Karpas-422 (cell line): Measurements from ENCODE around the gene RIPOR3. TPM values are rescaled to one million over a fixed set of nuclear protein-coding genes. Genes with fewer than 3 reads are reported as not detected.
"Not testable (repeated sequence)": the region's sequence is repeated elsewhere in the genome, so short reads cannot be mapped to it uniquely, and the experiment has no call there.

Experiments
- DNase-seq: peaks from one replicate; pipeline ENCODE4 v3.0.0-alpha.2; 2015
- H2AFZ ChIP-seq: fragments of 200-600 bp; sonication (generic); 2 replicates; pipeline ENCODE4 v1.6.1; 2014; ENCODE audit warnings: antibody characterized with exemption, low read length, mixed read lengths
- H3K27ac ChIP-seq: fragments of 200-600 bp; sonication (generic); 2 replicates; pipeline ENCODE4 v1.5.1; 2014; ENCODE audit warnings: mild to moderate bottlenecking, low read length, moderate library complexity
- H3K27me3 ChIP-seq: fragments of 200-600 bp; sonication (generic); 2 replicates; pipeline ENCODE4 v1.6.1; 2014; ENCODE audit warnings: low read length, mixed read lengths
- H3K36me3 ChIP-seq: fragments of 200-600 bp; sonication (generic); 2 replicates; pipeline ENCODE4 v1.6.1; 2014; ENCODE audit warnings: low read length, mixed read lengths; ENCODE audit not compliant: insufficient read depth
- H3K4me1 ChIP-seq: fragments of 200-600 bp; sonication (generic); 2 replicates; pipeline ENCODE4 v1.6.1; 2014; ENCODE audit warnings: mild to moderate bottlenecking, low read length, mixed read lengths
- H3K4me2 ChIP-seq: fragments of 200-600 bp; sonication (generic); 2 replicates; pipeline ENCODE4 v1.6.1; 2014; ENCODE audit warnings: low read length, low read depth, mild to moderate bottlenecking; ENCODE audit not compliant: poor library complexity, severe bottlenecking
- H3K4me3 ChIP-seq: fragments of 200-600 bp; sonication (generic); 2 replicates; pipeline ENCODE4 v1.5.1; 2014; ENCODE audit warnings: mild to moderate bottlenecking, antibody characterized with exemption, low read length, mixed read lengths
- H3K79me2 ChIP-seq: fragments of 200-600 bp; sonication (generic); 2 replicates; pipeline ENCODE4 v1.6.1; 2014; ENCODE audit warnings: mild to moderate bottlenecking, low read length, mixed read lengths
- H3K9ac ChIP-seq: fragments of 200-600 bp; sonication (generic); 2 replicates; pipeline ENCODE4 v1.6.0; 2014; ENCODE audit warnings: low read length
- H3K9me2 ChIP-seq: fragments of 200-600 bp; sonication (generic), shearing (Covaris generic); replicated peaks from 2 replicates; pipeline ENCODE4 v1.6.0; 2014; ENCODE audit warnings: mild to moderate bottlenecking, low read length, moderate library complexity; ENCODE audit not compliant: insufficient read depth
- H3K9me3 ChIP-seq: fragments of 300-700, 200-600 bp; sonication (generic); 2 replicates; pipeline ENCODE4 v1.6.1; 2014; ENCODE audit warnings: low read length, mixed read lengths
- H4K20me1 ChIP-seq: fragments of 200-600 bp; sonication (generic); 2 replicates; pipeline ENCODE4 v1.6.1; 2014; ENCODE audit warnings: mild to moderate bottlenecking, antibody characterized with exemption, low read length, low read depth; ENCODE audit not compliant: insufficient read depth
- total RNA-seq: library from RNA; depleted of rRNA; stranded (reverse); fragments of >200 nt; shearing (Covaris generic); gene quantifications from 2 replicates; pipeline ENCODE4 v1.2.3, GENCODE V29; 2014; ENCODE audit warnings: low replicate concordance

The RIPOR3 gene
- total RNA-seq, 1 experiment from 2014 or later = not detected

DNA sequence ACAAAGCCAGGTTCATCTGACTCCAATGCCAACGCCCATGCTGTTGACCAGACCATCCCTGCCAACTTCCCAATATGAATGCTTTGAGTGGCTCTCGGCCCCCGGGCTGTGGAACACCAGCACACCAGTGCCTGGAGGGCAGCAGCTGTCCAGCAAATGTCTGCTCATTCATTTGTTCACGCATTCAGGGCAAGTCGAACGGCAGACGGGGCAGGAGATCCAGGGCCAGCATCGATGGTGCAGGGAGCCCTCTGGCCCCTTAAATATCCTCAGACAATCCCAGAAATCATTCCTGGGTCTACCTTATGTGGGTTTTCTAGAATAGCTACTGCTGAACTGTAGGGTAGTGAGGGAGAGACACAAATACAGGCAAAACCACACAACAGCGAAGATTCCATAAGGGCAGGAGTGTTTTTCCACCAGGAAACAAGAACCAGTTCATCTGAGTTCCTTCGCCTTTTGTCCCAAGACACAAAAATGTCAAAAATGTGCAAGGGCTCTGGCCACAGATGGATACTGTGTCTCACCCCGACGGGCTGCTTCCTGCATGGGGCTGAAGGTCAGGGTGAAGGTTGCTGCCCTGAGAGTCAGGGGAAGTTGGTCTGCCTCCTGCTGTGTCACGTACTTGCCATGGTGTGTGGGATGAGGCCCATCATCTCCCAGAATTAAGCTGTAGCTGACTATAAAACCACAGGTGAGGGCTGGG is 15.5 kb downstream of the RIPOR3 start:
- no peaks in the 10 kb centered on the region for H4K20me1 ChIP-seq
- H3K9me3 ChIP-seq = no peaks in the 10 kb centered on the region
- H3K79me2 ChIP-seq = no peaks in the 10 kb centered on the region
- no peak overlapping the region for H3K27ac ChIP-seq
- no peak overlapping the region for H2AFZ ChIP-seq
- H3K27me3 ChIP-seq = no peaks in the 10 kb centered on the region
- no peak overlapping the region for H3K9ac ChIP-seq
- H3K4me1 ChIP-seq = no peaks in the 10 kb centered on the region
- no peak overlapping the region for H3K4me2 ChIP-seq
- no peak for DNase-seq
- H3K9me2 ChIP-seq = no peaks in the 10 kb centered on the region
- no peak overlapping the region for H3K4me3 ChIP-seq
- no peaks in the 10 kb centered on the region for H3K36me3 ChIP-seq

DNA sequence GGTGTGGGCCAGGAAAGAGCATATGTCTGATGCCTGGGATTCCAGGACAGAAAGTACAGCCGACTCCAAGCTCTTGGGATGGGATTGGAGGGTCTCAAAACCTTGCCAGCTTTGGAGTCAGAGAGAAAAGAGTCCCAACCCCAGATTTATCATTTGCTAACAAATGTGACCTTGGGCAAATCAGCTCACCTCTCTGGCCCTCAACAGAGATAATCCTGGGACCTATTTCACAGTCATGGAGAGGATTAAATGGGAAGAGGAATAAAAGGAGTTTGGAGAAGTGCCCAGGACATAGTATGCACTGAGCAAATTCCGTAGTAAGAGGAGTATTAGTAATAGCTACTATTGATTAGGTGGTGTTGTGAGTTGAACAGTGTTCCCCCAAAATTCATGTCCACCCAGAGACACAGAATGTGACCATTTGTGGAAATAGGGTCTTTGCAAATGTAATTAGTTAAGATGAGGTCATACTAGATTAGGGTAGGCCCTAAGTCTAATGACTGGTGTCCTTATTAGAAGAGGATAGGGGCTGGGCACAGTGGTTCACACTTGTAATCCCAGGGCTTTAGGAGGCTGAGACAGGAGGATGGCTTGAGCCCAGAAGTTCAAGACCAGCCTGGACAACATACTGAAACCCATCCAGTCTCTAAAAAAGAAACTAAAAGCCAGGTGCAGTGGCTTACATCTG is 17.1 kb downstream of the RIPOR3 start:
- 0 out of 2 replicates have a peak, but pooled peaks cover 2% of the 10 kb centered on the region for H4K20me1 ChIP-seq
- DNase-seq = no peak
- no peak overlapping the region for H3K4me3 ChIP-seq
- no peaks in the 10 kb centered on the region for H3K79me2 ChIP-seq
- no peak overlapping the region for H2AFZ ChIP-seq
- no peak overlapping the region for H3K4me2 ChIP-seq
- no peaks in the 10 kb centered on the region for H3K9me2 ChIP-seq
- no peaks in the 10 kb centered on the region for H3K4me1 ChIP-seq
- H3K36me3 ChIP-seq = no peaks in the 10 kb centered on the region
- H3K9me3 ChIP-seq = no peaks in the 10 kb centered on the region
- H3K27me3 ChIP-seq = no peaks in the 10 kb centered on the region
- H3K27ac ChIP-seq = no peak overlapping the region
- no peak overlapping the region for H3K9ac ChIP-seq

DNA sequence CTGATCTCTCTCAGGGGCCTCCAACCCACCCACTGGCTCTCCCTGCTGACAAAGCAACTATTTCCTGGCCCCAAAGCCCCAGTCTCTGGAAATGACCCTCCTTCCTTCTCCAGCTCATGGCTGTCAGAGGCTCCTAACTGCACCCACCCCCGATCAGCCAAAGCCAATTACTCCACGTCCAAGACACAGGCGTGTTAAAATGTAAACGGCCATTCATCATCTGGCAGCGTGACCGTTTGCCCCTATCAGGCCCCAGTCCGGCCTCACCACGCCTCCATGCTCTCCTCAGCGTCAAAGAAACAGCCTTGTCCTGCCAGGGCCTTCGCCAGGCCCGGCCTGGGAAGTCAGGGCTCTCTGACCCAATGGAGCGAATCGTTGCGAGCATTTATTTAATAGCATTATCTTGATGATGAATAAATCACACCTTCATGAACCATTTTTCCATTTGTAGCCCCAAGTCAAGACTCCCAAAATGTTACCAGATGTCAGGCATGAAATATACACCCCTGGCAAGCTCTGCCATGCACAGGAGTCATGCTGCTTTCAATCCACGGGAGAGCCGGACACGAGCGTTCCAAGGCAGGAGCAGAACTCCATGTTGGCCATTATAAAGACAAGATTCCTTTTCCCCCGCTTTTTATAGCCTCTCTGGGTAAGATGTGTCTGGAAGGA is 17.7 kb downstream of the RIPOR3 start:
- no peak for DNase-seq
- no peaks in the 10 kb centered on the region for H3K27me3 ChIP-seq
- no peak overlapping the region for H3K4me3 ChIP-seq
- no peaks in the 10 kb centered on the region for H3K36me3 ChIP-seq
- no peaks in the 10 kb centered on the region for H3K9me3 ChIP-seq
- H2AFZ ChIP-seq = no peak overlapping the region
- no peaks in the 10 kb centered on the region for H3K79me2 ChIP-seq
- no peak overlapping the region for H3K9ac ChIP-seq
- no peaks in the 10 kb centered on the region for H3K9me2 ChIP-seq
- no peak overlapping the region for H3K4me2 ChIP-seq
- H3K27ac ChIP-seq = no peak overlapping the region
- H4K20me1 ChIP-seq = 0 out of 2 replicates have a peak, but pooled peaks cover 4% of the 10 kb centered on the region
- H3K4me1 ChIP-seq = no peaks in the 10 kb centered on the region

DNA sequence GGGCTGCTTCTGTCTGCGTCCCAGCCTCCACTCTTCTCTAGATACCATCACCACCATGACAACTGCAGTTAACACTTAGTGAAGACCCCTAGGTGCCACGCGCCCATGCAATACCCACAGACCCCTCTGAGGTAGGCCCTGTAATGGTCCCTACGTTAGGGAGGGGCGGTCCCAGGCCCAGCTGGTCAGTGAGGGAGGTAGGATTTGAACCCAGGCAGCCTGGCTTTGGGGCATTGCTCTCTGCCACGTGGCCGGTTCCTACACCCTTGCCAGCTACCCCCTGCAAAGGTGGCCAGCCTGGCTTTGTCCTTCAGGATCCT is 18.2 kb downstream of the RIPOR3 start:
- H3K36me3 ChIP-seq = no peaks in the 10 kb centered on the region
- no peak overlapping the region for H3K27ac ChIP-seq
- no peak overlapping the region for H2AFZ ChIP-seq
- H3K27me3 ChIP-seq = no peaks in the 10 kb centered on the region
- 0 out of 2 replicates have a peak, but pooled peaks cover 4% of the 10 kb centered on the region for H4K20me1 ChIP-seq
- H3K4me3 ChIP-seq = no peak overlapping the region
- H3K4me1 ChIP-seq = no peaks in the 10 kb centered on the region
- H3K9me2 ChIP-seq = no peaks in the 10 kb centered on the region
- H3K4me2 ChIP-seq = no peak overlapping the region
- H3K9me3 ChIP-seq = no peaks in the 10 kb centered on the region
- no peak overlapping the region for H3K9ac ChIP-seq
- H3K79me2 ChIP-seq = no peaks in the 10 kb centered on the region
- DNase-seq = no peak

DNA sequence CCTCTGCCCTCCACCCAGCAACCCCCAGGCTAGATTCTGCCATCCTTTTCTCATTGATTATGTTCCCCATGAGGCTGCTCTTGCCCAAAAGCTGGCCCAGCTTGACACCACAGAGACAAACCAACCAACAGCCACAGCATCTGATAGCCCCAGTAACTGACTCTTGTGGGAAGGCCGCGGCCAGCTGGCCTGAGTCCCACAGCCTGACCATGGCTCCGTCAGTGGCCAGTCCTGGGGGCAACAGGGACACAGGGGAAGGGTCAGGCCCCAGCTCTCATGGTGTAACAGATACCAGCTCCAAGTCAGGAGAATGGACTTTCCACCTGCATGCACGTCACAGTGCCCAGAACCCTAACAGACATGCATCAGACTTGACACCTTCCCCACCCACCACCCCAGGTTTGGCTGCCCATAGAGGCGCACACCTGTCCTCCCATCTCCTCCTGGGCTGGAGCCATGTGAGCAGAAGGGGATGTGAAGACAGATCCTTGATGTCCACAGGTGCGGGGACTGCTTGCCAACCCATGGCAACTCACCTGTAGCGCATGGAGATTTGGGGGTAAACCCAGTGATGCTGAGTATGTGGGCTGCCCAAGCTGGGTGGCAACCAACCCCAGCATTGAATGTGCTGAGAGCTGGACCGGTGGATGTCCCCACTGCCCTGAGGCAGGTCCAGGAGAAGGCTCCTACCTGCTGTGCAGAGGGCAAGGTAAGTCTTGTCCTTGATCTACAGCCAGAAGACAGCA is 18.8 kb downstream of the RIPOR3 start:
- no peak for DNase-seq
- Histone ChIP-seq H3K4me3 (no peak overlapping the region), H2AFZ (no peak overlapping the region), H3K27me3 (no peaks in the 10 kb centered on the region), H3K79me2 (no peaks in the 10 kb centered on the region), H3K9me2 (no peaks in the 10 kb centered on the region), H3K4me2 (no peak overlapping the region), H3K9ac (no peak overlapping the region), H3K9me3 (no peaks in the 10 kb centered on the region), H4K20me1 (0 out of 2 replicates have a peak, but pooled peaks cover 4% of the 10 kb centered on the region), H3K4me1 (no peaks in the 10 kb centered on the region), H3K27ac (no peak overlapping the region), H3K36me3 (no peaks in the 10 kb centered on the region)

DNA sequence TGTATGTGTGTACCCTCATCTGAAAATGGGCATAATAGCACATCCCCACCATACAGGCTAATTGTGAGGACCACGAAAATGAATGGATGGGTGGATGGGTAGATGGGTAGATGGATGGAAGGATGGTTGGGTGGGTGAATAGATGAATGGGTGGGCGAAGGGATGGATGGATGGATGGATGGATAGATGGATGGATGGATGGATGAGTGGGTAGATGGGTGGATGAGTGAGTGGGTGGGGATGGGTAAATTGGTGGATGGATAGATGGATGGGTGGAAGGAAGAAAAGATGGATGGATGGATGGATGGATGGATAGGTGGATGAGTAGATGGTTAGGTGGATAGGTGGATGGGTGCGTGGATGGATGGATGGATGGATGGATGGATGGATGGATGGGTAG is 19.7 kb downstream of the RIPOR3 start:
- no peak overlapping the region for H3K4me2 ChIP-seq
- no peaks in the 10 kb centered on the region for H3K79me2 ChIP-seq
- no peaks in the 10 kb centered on the region for H3K9me2 ChIP-seq
- H3K4me3 ChIP-seq = no peak overlapping the region
- no peaks in the 10 kb centered on the region for H3K4me1 ChIP-seq
- H3K27me3 ChIP-seq = no peaks in the 10 kb centered on the region
- no peak for DNase-seq
- no peaks in the 10 kb centered on the region for H3K36me3 ChIP-seq
- no peak overlapping the region for H3K27ac ChIP-seq
- no peak overlapping the region for H3K9ac ChIP-seq
- H3K9me3 ChIP-seq = no peaks in the 10 kb centered on the region
- 0 out of 2 replicates have a peak, but pooled peaks cover 4% of the 10 kb centered on the region for H4K20me1 ChIP-seq
- H2AFZ ChIP-seq = no peak overlapping the region

DNA sequence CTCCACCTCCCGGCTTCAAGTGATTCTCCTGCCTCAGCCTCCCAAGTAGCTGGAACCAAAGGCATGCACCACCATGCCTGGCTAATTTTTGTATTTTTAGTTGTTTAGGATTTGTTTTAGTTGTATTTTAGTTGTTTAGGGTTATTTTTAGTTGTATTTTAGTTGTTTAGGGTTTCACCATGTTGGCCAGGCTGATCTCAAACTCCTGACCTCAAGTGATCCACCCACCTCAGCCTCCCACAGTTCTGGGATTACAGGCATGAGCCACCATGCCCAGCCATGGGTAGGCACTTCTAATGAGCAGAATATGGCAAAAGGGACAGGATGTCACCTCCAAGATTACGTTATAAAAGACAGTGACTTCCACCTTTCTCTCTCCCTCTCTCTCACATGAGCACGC is 20.3 kb downstream of the RIPOR3 start:
- H3K79me2 ChIP-seq, H3K27me3 ChIP-seq, H3K4me2 ChIP-seq, H4K20me1 ChIP-seq, H3K36me3 ChIP-seq, H2AFZ ChIP-seq, H3K9ac ChIP-seq, H3K9me3 ChIP-seq, H3K27ac ChIP-seq, H3K4me3 ChIP-seq, H3K4me1 ChIP-seq, DNase-seq, H3K9me2 ChIP-seq: not testable (repeated sequence)
